ENCODE results near the gene SPAG6. TPM values are rescaled to one million over a fixed set of nuclear protein-coding genes. Genes with fewer than 3 reads are reported as not detected.

Gene SPAG6
- total and polyA plus RNA-seq, 2 of the 8 experiments (the other 6 are each of a cell fraction or from before 2014, with no cell fraction given): 0.14 TPM; not detected in 1

Small RNAs within 50 kb of the gene (small RNA-seq; reads per million reads assigned to genes)
- not detected for gene AL158211.3 (ENCODE audit: insufficient read depth)

Other genes starting within 250 kb of the SPAG6 start
- not detected in 2 replicates for gene EBLN1, start 127.5 kb upstream of the SPAG6 start, total RNA-seq (2021; fragmentation: NEBNext Ultra II Directional; extraction: Animal tissue kit (Norgen Biotek cat#: 25700))
- not detected in 2 replicates for gene EBLN1, start 127.5 kb upstream of the SPAG6 start, polyA plus RNA-seq (2011; rRNA removed)
- 2.3 and 2.7 TPM in 2 replicates for gene COMMD3, start 29.1 kb upstream of the SPAG6 start, total RNA-seq (2021; fragmentation: NEBNext Ultra II Directional; extraction: Animal tissue kit (Norgen Biotek cat#: 25700))
- gene COMMD3, start 29.1 kb upstream of the SPAG6 start, polyA plus RNA-seq (2011; rRNA removed): 0.94 and 2.7 TPM in 2 replicates
- 7.0 and 10.7 TPM in 2 replicates for gene BMI1, start 24.4 kb upstream of the SPAG6 start, total RNA-seq (2021; fragmentation: NEBNext Ultra II Directional; extraction: Animal tissue kit (Norgen Biotek cat#: 25700))
- 2.8 and 2.9 TPM in 2 replicates for gene BMI1, start 24.4 kb upstream of the SPAG6 start, polyA plus RNA-seq (2011; rRNA removed)

Data from H1 (cell line).